Islet of Langerhans (tissue), 1 donor: ENCODE measurements around the gene BMPR2.

Source experiments
- FAIRE-seq: peaks from one replicate; lab custom pipeline; 2011; peaks lifted over from hg19 to GRCh38; lab: Jason Lieb, UNC

BMPR2 gene

DNA sequence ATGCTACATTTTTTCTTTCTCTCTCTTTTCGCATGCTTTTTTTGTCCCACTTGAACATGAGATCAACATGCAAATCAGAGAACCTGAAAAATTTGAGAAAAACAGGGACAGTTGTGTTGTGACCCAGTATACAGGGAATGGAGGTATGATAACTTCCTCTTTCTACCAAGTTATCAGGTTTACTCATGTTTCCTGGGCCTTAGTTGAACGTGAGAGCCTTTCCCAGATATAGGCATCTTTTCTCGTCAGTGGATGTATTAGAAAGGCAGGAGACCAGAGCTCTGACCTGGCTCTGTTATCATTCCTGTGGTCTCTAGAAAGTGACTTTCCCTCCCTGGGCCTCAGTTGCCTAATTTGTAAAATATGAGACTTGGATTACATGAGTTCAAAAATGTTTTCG, 228.6 kb downstream of the BMPR2 start:
- no peak for FAIRE-seq

DNA sequence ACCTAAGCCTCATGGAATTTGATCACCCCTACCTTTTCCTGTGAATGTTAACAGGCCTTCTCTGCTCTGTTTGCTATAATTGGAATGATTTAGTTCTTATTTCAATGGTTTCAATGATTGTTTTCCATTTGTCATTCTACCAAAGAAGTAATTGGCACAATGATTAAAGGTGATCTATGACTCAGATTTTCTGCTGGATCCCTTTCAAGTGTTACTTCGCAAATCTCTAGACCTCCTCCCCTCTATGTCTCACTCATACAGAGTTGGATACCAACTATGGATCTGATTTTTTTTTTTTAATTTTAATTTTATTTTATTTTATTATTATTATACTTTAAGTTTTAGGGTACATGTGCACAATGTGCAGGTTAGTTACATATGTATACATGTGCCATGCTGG, 229.0 kb downstream of the BMPR2 start:
- no peak for FAIRE-seq

DNA sequence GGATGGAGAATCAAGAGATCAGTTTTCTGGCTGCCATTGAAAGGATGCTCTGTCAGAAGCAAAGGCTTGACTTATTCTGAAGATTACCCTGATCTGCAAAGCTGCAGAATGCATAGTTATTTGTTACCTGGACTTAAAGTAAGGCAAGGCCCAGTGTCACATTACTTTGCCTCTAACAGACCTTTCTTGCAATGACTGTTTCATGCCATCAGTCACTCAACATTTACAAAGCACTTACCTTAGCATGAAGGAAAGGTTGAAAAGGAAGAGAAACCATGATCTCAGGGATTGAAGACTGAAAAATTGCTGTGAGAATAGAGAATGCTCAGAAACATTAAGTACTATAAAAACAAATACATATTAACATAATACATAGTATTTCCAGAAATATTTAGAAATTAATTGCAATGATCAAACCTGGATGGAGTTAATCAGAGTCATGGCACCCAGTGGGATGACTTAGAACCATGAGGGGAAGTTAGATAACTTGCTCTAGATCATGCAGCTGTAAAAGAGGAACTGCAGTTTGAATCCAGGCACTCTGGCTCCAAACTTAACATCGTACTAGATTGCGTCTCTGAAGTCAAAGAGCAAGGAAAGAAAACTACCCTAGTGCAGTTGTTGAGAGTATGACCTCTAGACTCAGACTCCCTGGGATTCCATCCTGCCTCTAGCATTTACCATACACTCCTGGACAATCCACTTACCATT, 232.2 kb downstream of the BMPR2 start:
- no peak for FAIRE-seq

DNA sequence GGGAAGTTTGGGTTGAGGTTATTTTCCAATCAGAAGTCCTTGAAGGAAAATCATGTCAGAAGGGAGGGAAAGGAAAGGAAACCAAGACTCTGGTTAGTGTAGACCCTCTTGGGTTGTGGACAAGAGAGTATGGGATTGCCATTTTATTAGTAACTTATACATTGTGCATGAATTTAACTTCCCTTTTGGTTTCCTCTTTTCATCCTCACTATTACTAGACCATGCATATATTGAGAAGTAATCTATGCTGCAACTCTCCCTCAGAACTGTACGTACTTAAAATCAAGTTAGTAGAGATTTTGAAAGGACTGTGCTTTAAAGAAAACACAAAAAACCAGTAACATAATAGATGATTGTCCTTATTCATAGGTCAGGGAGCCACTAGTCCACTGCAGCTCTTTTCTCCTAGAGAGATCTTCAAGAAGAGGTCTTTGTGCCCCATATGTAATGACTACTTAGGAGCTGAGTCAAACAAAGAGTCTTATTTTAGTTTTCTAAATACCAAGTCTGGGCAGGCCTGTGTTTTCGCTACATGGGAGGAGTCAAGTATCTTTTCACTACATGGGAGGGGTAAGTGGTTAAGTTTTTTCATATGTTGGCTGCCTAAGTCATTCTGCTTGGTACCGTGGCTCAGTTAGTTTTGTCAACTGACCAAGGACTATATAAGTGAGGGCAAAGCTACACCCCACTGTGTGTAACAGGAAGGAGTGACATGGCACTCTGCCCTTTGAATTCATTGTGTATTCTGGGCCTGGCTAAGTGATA, 233.4 kb downstream of the BMPR2 start:
- no peak for FAIRE-seq

DNA sequence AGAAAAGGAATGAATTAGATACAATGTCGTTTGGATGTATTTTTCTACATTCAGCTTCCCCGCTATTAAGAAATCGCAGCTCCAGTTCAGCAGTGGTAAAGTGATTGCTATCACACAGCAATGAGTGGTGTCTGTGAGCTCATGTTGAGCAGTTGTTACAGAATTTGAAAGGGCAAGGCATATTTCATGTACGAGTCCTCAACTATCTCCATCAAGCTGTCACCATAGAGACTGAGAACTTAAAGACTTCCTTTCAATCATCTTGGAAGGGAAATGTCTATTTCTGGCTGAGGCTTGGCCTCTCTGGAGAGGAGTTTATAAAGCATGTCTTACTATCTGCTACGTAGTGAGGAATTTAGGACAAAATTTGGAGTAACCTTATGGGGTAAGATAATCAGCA, 234.3 kb downstream of the BMPR2 start:
- no peak for FAIRE-seq

DNA sequence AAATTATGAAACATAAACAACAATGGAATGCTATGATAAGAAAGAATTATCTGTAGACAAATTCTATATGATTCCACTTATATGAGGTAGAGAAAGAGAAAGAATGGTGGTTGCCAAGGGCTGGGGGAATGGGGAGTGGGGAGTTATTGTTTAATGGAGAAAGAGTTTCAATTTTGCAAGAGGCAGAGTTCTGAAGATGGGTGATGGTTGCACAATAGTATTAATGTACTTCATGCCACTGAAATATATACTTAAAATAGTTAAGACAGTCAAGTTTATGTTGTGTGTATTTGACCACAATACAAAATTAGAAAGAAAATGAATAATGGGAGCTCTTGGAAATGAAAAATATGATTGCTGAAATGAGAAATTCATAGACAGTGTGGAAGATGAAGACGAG, 236.0 kb downstream of the BMPR2 start:
- no peak for FAIRE-seq

DNA sequence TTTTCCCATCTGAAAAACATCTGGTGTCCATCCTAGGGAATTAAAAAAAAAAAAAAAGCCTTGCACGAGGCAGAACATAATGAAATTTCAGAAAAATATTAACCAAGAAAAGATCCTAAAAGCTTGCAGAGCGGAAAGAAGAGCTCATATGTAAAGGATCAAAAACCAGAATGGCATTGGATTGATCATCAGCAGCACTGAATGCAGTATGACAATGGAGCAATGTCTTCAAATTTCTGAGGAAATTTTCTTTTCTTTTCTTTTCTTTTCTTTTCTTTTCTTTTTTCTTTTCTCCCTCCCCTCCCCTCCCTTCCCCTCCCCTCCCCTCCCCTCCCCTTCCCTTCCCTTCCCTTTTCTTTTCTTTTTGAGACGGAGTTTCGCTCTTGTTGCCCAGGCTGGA, 237.4 kb downstream of the BMPR2 start:
- no peak for FAIRE-seq
